Mucosa of stomach (tissue), 1 donor: ENCODE data around the gene RHOJ.

ENCODE experiments used
- H3K27me3 ChIP-seq: one replicate; pipeline ENCODE4 v1.7.0; 2013; ENCODE audit warnings: mild to moderate bottlenecking, low read length; ENCODE audit not compliant: control insufficient read depth, insufficient read depth
- H3K36me3 ChIP-seq: one replicate; pipeline ENCODE4 v1.7.0; 2013; ENCODE audit warnings: low read length; ENCODE audit not compliant: control insufficient read depth, insufficient read depth
- H3K4me1 ChIP-seq: one replicate; pipeline ENCODE4 v1.7.0; 2013; ENCODE audit warnings: mild to moderate bottlenecking, low read length; ENCODE audit not compliant: control insufficient read depth, insufficient read depth
- H3K4me3 ChIP-seq: one replicate; pipeline ENCODE4 v1.7.0; 2013; ENCODE audit warnings: low read length
- H3K9ac ChIP-seq: one replicate; pipeline ENCODE4 v1.7.0; 2013; ENCODE audit warnings: mild to moderate bottlenecking, low read length, moderate library complexity
- H3K9me3 ChIP-seq: one replicate; pipeline ENCODE4 v1.7.0; 2013; ENCODE audit warnings: mild to moderate bottlenecking, low read length, moderate library complexity; ENCODE audit not compliant: control insufficient read depth
- donor health status: Pancreatic carcinoma.

The RHOJ gene

GRCh38 chr14:63241096-63241495 is 36.9 kb downstream of the RHOJ start:
- no peak overlapping the region for H3K9ac ChIP-seq
- H3K9me3 ChIP-seq, result no peaks in the 10 kb centered on the region
- no peaks in the 10 kb centered on the region for H3K4me1 ChIP-seq
- no peak overlapping the region for H3K4me3 ChIP-seq
- no peaks in the 10 kb centered on the region for H3K27me3 ChIP-seq
- H3K36me3 ChIP-seq, result no peaks in the 10 kb centered on the region

DNA sequence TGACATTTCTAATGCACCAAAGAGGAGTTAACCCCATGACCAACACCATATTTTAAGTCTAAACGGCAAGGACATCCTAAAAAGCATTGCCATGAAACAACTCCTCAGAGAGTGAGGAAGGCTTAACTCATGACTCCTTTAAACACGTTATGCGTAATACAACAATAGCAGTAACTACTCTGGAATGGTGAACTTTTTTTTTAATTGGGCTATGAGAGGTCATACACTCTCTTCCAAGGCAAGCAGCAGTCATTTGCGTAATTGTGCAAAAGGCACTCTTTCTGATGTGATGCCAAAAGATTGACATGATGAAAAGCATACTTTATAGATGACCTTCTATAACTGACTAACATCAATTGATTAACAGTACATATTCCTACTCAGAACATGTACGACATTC is 39.4 kb downstream of the RHOJ start:
- Histone ChIP-seq H3K9me3 (no peaks in the 10 kb centered on the region), H3K9ac (no peak overlapping the region), H3K4me3 (no peak overlapping the region), H3K27me3 (no peaks in the 10 kb centered on the region), H3K4me1 (no peaks in the 10 kb centered on the region), H3K36me3 (no peaks in the 10 kb centered on the region)

- Histone ChIP-seq H3K4me3 (no peak overlapping the region), H3K36me3 (no peaks in the 10 kb centered on the region), H3K27me3 (no peaks in the 10 kb centered on the region), H3K9me3 (no peaks in the 10 kb centered on the region), H3K9ac (no peak overlapping the region), H3K4me1 (no peaks in the 10 kb centered on the region)
Measured at GRCh38 chr14:63245893-63246292, 41.6 kb downstream of the RHOJ start.

DNA sequence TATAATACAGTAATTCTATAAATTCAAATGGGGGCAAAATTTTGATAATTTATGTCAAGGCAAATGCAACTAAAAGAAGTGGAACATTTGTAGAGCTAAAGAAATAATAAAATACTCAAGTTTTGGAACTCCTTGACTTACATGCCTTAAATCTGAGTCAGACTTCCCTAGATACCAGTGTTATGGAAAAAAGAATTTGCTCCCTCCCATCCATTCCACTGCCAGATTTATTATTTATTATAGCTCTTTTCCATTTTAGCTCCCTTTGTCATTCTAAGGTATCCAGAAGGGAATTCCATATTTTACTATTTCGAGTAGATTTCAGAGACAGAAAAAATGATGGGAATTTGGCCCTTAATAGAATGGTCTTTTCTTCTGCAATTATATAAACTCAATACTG is 44.0 kb downstream of the RHOJ start:
- no peaks in the 10 kb centered on the region for H3K4me1 ChIP-seq
- H3K4me3 ChIP-seq, result no peak overlapping the region
- no peaks in the 10 kb centered on the region for H3K36me3 ChIP-seq
- H3K9ac ChIP-seq, result no peak overlapping the region
- H3K27me3 ChIP-seq, result no peaks in the 10 kb centered on the region
- no peaks in the 10 kb centered on the region for H3K9me3 ChIP-seq

- no peaks in the 10 kb centered on the region for H3K9me3 ChIP-seq
- H3K9ac ChIP-seq, result no peak overlapping the region
- H3K4me1 ChIP-seq, result no peaks in the 10 kb centered on the region
- H3K4me3 ChIP-seq, result no peak overlapping the region
- H3K27me3 ChIP-seq, result no peaks in the 10 kb centered on the region
- no peaks in the 10 kb centered on the region for H3K36me3 ChIP-seq
Measured at GRCh38 chr14:63249092-63249491, 44.8 kb downstream of the RHOJ start.

DNA sequence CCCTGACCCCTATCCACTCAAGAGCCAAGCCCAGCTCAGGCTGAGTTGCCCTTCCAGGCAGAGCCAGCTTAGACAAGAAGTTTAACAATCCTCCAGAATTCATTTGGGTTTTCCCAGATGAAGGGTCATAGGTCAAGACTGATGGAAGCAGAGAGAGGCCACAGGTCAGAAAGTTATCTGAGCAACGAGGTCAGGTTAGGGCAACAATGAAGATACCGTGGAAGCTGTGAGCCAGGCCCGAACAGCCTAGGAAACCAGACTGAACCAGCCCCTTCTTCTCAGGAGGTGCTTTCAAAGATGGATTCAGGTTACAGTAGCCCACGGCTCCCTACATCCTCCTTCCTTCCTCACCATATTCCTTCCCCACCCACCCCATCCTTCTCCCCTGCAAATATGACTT is 53.1 kb downstream of the RHOJ start:
- H3K4me1 ChIP-seq, result no peaks in the 10 kb centered on the region
- H3K9ac ChIP-seq, result no peak overlapping the region
- no peaks in the 10 kb centered on the region for H3K9me3 ChIP-seq
- H3K4me3 ChIP-seq, result no peak overlapping the region
- no peaks in the 10 kb centered on the region for H3K27me3 ChIP-seq
- no peaks in the 10 kb centered on the region for H3K36me3 ChIP-seq

GRCh38 chr14:63262446-63262845 is 58.2 kb downstream of the RHOJ start:
- no peaks in the 10 kb centered on the region for H3K9me3 ChIP-seq
- no peak overlapping the region for H3K9ac ChIP-seq
- H3K4me1 ChIP-seq, result no peaks in the 10 kb centered on the region
- no peaks in the 10 kb centered on the region for H3K27me3 ChIP-seq
- H3K4me3 ChIP-seq, result no peak overlapping the region
- no peaks in the 10 kb centered on the region for H3K36me3 ChIP-seq

DNA sequence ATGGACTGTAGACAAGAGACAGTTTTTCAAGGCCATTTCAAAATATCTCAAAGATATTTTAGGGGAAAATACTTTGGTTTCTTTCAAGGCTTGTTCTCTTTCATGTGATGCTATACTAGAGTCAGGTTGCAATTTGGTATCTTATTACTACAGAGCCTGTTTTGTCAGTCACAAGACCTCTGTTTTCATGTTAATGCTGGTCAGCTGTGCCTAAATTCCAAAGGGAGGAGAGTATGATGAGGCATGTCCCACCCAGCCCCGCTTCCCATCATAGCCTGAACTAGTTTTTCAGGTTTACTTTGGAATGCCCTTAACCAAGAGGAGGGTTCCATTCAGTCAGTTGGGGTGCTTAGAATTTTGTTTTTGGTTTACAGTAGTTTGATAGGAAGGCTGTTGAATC is 61.9 kb downstream of the RHOJ start:
- H3K4me1 ChIP-seq, result no peaks in the 10 kb centered on the region
- no peak overlapping the region for H3K9ac ChIP-seq
- H3K36me3 ChIP-seq, result no peaks in the 10 kb centered on the region
- H3K4me3 ChIP-seq, result no peak overlapping the region
- no peaks in the 10 kb centered on the region for H3K27me3 ChIP-seq
- H3K9me3 ChIP-seq, result no peaks in the 10 kb centered on the region

GRCh38 chr14:63267171-63267570 is 62.9 kb downstream of the RHOJ start:
- Histone ChIP-seq H3K9ac (no peak overlapping the region), H3K4me1 (no peaks in the 10 kb centered on the region), H3K36me3 (no peaks in the 10 kb centered on the region), H3K27me3 (no peaks in the 10 kb centered on the region), H3K4me3 (no peak overlapping the region), H3K9me3 (no peaks in the 10 kb centered on the region)

- H3K36me3 ChIP-seq, result no peaks in the 10 kb centered on the region
- no peak overlapping the region for H3K9ac ChIP-seq
- H3K9me3 ChIP-seq, result no peaks in the 10 kb centered on the region
- H3K4me3 ChIP-seq, result no peak overlapping the region
- H3K27me3 ChIP-seq, result no peaks in the 10 kb centered on the region
- no peaks in the 10 kb centered on the region for H3K4me1 ChIP-seq
Measured at GRCh38 chr14:63268771-63269170, 64.5 kb downstream of the RHOJ start.

DNA sequence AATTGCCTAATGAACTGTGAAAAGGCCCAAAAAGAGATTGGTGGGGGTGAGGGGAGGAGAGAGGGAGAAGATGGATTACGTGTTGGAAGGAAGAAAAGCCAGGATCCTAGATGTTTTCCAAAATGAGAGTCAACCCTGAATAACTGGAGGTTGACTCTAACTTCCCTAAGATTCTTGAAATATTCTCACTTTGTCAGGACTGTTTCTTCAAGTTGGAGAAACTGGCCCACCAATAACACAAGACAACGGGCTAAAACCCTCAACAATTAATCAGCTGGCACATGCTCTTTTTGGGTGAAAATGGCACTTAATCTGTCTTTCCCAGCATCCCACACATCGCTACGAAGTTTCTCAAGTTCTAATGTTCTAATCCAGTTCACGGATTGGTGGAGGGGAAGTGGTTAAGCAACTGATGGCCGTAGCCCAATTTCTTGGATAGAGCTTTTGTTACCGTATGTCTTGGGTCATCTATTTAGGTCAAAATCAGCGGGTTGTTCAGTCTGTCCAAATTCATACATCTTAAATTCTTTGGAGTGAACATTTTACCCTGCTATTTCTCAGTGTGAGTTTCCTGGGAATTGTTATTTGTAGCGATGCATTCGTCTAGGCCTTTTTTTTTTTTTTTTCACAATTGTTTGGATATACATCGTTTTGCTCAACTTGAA is 65.5 kb downstream of the RHOJ start:
- Histone ChIP-seq H3K9ac (no peak overlapping the region), H3K9me3 (no peaks in the 10 kb centered on the region), H3K4me3 (no peak overlapping the region), H3K4me1 (no peaks in the 10 kb centered on the region), H3K27me3 (no peaks in the 10 kb centered on the region), H3K36me3 (no peaks in the 10 kb centered on the region)

- H3K9ac ChIP-seq, result no peak overlapping the region
Measured at GRCh38 chr14:63273129-63273528, 68.9 kb downstream of the RHOJ start.

More at GRCh38 chr14:63273129-63273528, 68.9 kb downstream of the RHOJ start:
- Histone ChIP-seq H3K9me3 (no peaks in the 10 kb centered on the region), H3K4me3 (no peak overlapping the region), H3K36me3 (no peaks in the 10 kb centered on the region), H3K27me3 (no peaks in the 10 kb centered on the region), H3K4me1 (no peaks in the 10 kb centered on the region)
